Glutamatergic neuron (in vitro differentiated cells): ENCODE data around the gene THBD. TPM values are rescaled to one million over a fixed set of nuclear protein-coding genes. Genes with fewer than 3 reads are reported as not detected.

ENCODE experiments used
- DNase-seq: peaks from one replicate; pipeline ENCODE4 v3.0.0; 2022
- H3K27ac Mint-ChIP-seq: one replicate; pipeline ENCODE4 v1.8.0; 2020; ENCODE audit warnings: mild to moderate bottlenecking, mixed read lengths, inconsistent platforms; ENCODE audit not compliant: unreplicated experiment
- H3K27me3 Mint-ChIP-seq: one replicate; pipeline ENCODE4 v1.8.0; 2020; ENCODE audit warnings: mild to moderate bottlenecking, moderate library complexity, mixed read lengths, inconsistent platforms; ENCODE audit not compliant: unreplicated experiment
- H3K36me3 Mint-ChIP-seq: one replicate; pipeline ENCODE4 v1.8.0; 2020; ENCODE audit warnings: mild to moderate bottlenecking, mixed read lengths, inconsistent platforms; ENCODE audit not compliant: unreplicated experiment
- H3K4me1 Mint-ChIP-seq: one replicate; pipeline ENCODE4 v1.8.0; 2020; ENCODE audit warnings: mild to moderate bottlenecking, low read depth, mixed read lengths, inconsistent platforms; ENCODE audit not compliant: unreplicated experiment
- H3K4me3 Mint-ChIP-seq: one replicate; pipeline ENCODE4 v1.8.0; 2020; ENCODE audit warnings: mild to moderate bottlenecking, mixed read lengths, inconsistent platforms; ENCODE audit not compliant: unreplicated experiment
- H3K9me3 Mint-ChIP-seq: one replicate; pipeline ENCODE4 v1.8.0; 2020; ENCODE audit warnings: mild to moderate bottlenecking, moderate library complexity, mixed read lengths, inconsistent platforms; ENCODE audit not compliant: unreplicated experiment
- total RNA-seq: library from RNA; stranded (reverse); fragmentation: NEBNext Ultra II Directional; extraction: Animal tissue kit (Norgen Biotek cat#: 25700); gene quantifications from one replicate; pipeline ENCODE4 v1.2.1, GENCODE V29; 2021; ENCODE audit not compliant: unreplicated experiment
- TF ChIP-seq, protein P1 (sequence below): fragments of 200-600 bp; sonication (generic); IDR thresholded peaks from one replicate; pipeline ENCODE4 v1.5.0; 2021; ENCODE audit not compliant: partially characterized antibody, unreplicated experiment

Gene THBD
- total RNA-seq, 1 donor from 2014 or later, result not detected

DNA sequence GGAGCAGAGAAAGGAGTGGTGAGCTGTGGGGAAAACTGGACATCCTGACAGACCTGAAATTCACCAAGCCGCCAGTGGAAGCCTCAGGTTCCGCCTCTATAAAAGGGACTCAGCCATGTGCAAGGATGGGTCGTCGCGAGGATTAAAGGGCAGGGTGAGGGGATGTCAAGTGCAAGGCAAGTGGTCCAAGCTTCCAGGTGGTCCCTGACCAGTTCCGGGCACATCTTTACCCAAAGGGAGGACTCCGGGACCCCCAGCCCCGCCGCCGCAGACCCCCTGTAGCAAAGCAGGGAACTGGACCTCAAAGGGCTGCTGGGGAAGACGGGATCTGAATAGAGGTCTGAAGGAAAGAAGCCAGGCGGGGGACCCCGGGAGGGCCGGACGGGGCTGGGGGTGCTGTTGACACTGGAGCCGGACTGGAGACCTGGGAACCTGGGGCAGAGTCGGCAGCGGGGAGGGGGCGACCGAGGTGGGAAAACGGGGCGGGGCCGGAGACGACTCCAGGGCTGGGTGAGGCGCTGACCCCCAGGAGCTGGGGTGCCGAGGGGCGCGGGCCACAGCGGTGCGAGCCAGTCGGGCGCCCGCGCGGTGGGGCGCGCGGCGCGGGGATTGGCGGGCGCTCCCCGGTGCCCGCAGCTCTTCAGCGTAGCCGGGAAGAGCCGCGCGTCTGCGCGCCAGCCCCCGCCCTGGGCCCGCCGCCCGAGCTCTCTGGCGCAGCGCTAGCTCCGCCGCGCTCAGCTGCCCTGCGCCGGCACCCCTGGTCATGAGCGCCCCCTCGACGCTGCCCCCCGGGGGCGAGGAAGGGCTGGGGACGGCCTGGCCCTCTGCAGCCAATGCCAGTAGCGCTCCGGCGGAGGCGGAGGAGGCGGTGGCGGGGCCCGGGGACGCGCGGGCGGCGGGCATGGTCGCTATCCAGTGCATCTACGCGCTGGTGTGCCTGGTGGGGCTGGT, 14.5 kb downstream of the THBD start, which contains the start of gene SSTR4:
Gene SSTR4 (plus strand): TSS at position 592 of the 951 bp plus-strand sequence. CDS start 172 bp downstream, at position 764.
- TF ChIP-seq, protein P1, sequence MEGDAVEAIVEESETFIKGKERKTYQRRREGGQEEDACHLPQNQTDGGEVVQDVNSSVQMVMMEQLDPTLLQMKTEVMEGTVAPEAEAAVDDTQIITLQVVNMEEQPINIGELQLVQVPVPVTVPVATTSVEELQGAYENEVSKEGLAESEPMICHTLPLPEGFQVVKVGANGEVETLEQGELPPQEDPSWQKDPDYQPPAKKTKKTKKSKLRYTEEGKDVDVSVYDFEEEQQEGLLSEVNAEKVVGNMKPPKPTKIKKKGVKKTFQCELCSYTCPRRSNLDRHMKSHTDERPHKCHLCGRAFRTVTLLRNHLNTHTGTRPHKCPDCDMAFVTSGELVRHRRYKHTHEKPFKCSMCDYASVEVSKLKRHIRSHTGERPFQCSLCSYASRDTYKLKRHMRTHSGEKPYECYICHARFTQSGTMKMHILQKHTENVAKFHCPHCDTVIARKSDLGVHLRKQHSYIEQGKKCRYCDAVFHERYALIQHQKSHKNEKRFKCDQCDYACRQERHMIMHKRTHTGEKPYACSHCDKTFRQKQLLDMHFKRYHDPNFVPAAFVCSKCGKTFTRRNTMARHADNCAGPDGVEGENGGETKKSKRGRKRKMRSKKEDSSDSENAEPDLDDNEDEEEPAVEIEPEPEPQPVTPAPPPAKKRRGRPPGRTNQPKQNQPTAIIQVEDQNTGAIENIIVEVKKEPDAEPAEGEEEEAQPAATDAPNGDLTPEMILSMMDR, result no peak
- DNase-seq, result peak; percentile 22
- peaks cover 24% of the 10 kb centered on the region for H3K27me3 Mint-ChIP-seq
- peaks cover 11% of the 10 kb centered on the region for H3K4me1 Mint-ChIP-seq
- H3K4me3 Mint-ChIP-seq, result peak within 1 kb of the TSS; percentile 46
- peaks cover 13% of the 10 kb centered on the region for H3K36me3 Mint-ChIP-seq
- no peak within 1 kb of the TSS for H3K27ac Mint-ChIP-seq
- H3K9me3 Mint-ChIP-seq, result peaks cover 9% of the 10 kb centered on the region

DNA sequence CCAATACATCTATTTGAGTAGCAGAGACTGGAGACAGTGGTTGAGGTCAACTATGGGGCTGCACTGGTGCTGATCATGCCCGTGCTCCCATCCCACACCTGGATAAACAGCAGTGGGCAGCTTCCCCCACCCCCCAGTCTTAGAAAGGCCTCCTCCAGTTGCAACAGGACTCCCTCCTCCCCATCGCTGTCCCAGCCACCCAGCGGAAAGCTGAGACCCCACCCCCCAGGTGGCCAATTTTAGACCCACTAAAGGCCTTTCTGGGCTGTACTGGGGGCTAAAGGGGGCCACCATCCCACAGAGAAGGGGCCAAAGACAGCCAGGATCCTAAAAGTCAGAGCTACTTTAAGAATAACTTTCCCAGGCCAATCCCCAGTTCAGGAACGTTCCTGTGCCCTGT, 15.6 kb downstream of the THBD start:
- Mint-ChIP-seq H3K4me3 (no peak overlapping the region), H3K36me3 (peaks cover 13% of the 10 kb centered on the region), H3K4me1 (peaks cover 8% of the 10 kb centered on the region), H3K27ac (no peak overlapping the region), H3K9me3 (peaks cover 9% of the 10 kb centered on the region), H3K27me3 (peaks cover 24% of the 10 kb centered on the region)
- TF ChIP-seq, protein P1, result no peak
- DNase-seq, result no peak

DNA sequence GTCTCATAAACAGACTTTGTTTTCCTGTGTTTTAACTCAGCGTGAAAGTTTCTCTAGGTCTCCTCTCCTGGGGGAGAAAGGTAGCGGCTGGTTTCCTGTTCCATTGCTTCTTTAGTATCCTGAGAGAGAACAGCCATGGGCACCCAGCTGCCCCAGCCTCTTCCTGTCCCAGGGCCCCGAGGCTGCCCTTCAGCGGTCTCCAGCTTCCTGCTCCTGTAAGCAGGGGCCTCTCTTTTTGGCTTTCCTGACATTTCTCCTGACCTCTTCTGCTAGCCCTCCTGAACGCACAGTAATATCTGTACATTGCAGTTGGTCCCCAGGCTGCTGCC, 16.8 kb downstream of the THBD start:
- TF ChIP-seq, protein P1, result no peak
- Mint-ChIP-seq H3K36me3 (peaks cover 13% of the 10 kb centered on the region), H3K27me3 (peaks cover 24% of the 10 kb centered on the region), H3K4me1 (peaks cover 8% of the 10 kb centered on the region), H3K4me3 (no peak overlapping the region), H3K9me3 (peaks cover 7% of the 10 kb centered on the region), H3K27ac (no peak overlapping the region)
- no peak for DNase-seq

- H3K27ac Mint-ChIP-seq, result no peak overlapping the region
- peaks cover 22% of the 10 kb centered on the region for H3K27me3 Mint-ChIP-seq
- TF ChIP-seq, protein P1, result no peak
- peaks cover 12% of the 10 kb centered on the region for H3K36me3 Mint-ChIP-seq
- no peak for DNase-seq
- no peak overlapping the region for H3K4me3 Mint-ChIP-seq
- peaks cover 6% of the 10 kb centered on the region for H3K4me1 Mint-ChIP-seq
- peaks cover 7% of the 10 kb centered on the region for H3K9me3 Mint-ChIP-seq
Measured at GRCh38 chr20:23032056-23032749, 17.3 kb downstream of the THBD start.

- TF ChIP-seq, protein P1, result no peak
- no peaks in the 10 kb centered on the region for H3K9me3 Mint-ChIP-seq
- no peaks in the 10 kb centered on the region for H3K4me1 Mint-ChIP-seq
- H3K4me3 Mint-ChIP-seq, result no peak overlapping the region
- peaks cover 5% of the 10 kb centered on the region for H3K36me3 Mint-ChIP-seq
- DNase-seq, result no peak
- H3K27me3 Mint-ChIP-seq, result peaks cover 15% of the 10 kb centered on the region
- H3K27ac Mint-ChIP-seq, result no peak overlapping the region
Measured at GRCh38 chr20:23031346-23031745, 18.1 kb downstream of the THBD start.
